ACC112 (cell line): ENCODE results near the gene SUGT1.

Experiments
- H2AFZ ChIP-seq: fragments of 200-600 bp; sonication (generic); one replicate; pipeline ENCODE4 v1.6.0; 2017; ENCODE audit warnings: antibody characterized with exemption, low read length; ENCODE audit not compliant: unreplicated experiment
- H3K27ac ChIP-seq: fragments of 200-600 bp; sonication (generic); 2 replicates; pipeline ENCODE4 v1.5.1; 2014; ENCODE audit warnings: low read depth, mild to moderate bottlenecking, antibody characterized with exemption, low read length, moderate library complexity
- H3K27me3 ChIP-seq: fragments of 200-600 bp; sonication (generic); 2 replicates; pipeline ENCODE4 v1.6.1; 2014; ENCODE audit warnings: mild to moderate bottlenecking, antibody characterized with exemption, low read length, moderate library complexity, mixed read lengths; ENCODE audit not compliant: insufficient read depth
- H3K36me3 ChIP-seq: fragments of 200-600 bp; sonication (generic); 2 replicates; pipeline ENCODE4 v1.6.1; 2016; ENCODE audit warnings: mild to moderate bottlenecking, antibody characterized with exemption, low read length, moderate library complexity, mixed read lengths; ENCODE audit not compliant: insufficient read depth
- H3K4me1 ChIP-seq: fragments of 200-600 bp; sonication (generic); one replicate; pipeline ENCODE4 v1.6.1; 2016; ENCODE audit warnings: low read length, mixed read lengths; ENCODE audit not compliant: insufficient read depth, unreplicated experiment, control insufficient read depth
- H3K4me3 ChIP-seq: fragments of 200-600 bp; sonication (generic); 2 replicates; pipeline ENCODE4 v1.5.1; 2014; ENCODE audit warnings: mild to moderate bottlenecking, low read depth, low read length
- H3K79me2 ChIP-seq: fragments of 200-600 bp; sonication (generic); one replicate; pipeline ENCODE4 v1.6.0; 2016; ENCODE audit warnings: low read length; ENCODE audit not compliant: control insufficient read depth, unreplicated experiment, insufficient read depth

The SUGT1 gene

DNA sequence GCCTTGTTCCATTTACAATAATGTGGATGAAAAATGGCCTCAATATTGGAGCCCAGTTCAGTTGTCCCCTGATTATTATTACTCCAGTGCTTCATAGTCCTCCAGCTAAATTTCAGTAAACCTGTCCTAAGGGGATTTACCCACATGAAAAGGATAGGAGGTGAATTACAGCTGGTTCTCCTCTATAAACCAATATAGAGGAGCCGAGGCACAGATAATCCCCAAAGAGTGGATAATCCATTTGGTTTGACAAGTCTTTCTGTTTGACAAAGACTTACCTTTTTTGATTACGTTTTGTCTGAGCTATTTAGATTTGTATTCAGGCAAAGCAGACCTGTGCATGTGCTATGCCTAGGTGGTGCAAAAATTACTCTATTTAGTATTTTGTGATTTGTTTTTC is 84.3 kb downstream of the SUGT1 start:
- Histone ChIP-seq H3K36me3 (no peaks in the 10 kb centered on the region), H3K4me1 (no peaks in the 10 kb centered on the region), H3K27me3 (peaks cover 83% of the 10 kb centered on the region), H2AFZ (no peak overlapping the region), H3K79me2 (no peaks in the 10 kb centered on the region), H3K4me3 (no peak overlapping the region), H3K27ac (no peak overlapping the region)

DNA sequence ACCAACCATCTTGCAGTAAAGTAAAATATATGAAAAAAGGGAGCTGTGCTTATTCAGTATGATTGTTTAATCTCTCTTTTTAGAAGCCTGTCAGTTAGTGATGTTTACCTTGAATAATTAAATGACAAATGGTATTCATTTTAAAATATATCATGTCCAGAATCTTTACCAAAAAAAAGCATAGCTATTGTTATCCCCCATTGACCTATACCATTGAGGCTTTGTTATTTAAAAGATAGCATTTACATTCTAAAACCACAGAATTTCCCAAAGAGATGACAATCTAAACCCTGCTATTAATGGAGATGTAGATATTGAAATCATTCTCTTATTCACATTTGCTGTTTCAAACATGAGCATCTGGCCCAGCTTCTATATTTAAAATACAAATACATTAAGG is 84.8 kb downstream of the SUGT1 start:
- Histone ChIP-seq H3K4me3 (no peak overlapping the region), H3K4me1 (no peaks in the 10 kb centered on the region), H3K27ac (no peak overlapping the region), H3K36me3 (no peaks in the 10 kb centered on the region), H3K79me2 (no peaks in the 10 kb centered on the region), H2AFZ (no peak overlapping the region), H3K27me3 (peaks cover 83% of the 10 kb centered on the region)

GRCh38 chr13:52737965-52738364 is 85.3 kb downstream of the SUGT1 start:
- H3K27me3 ChIP-seq, result peaks cover 83% of the 10 kb centered on the region
- no peaks in the 10 kb centered on the region for H3K4me1 ChIP-seq
- no peak overlapping the region for H3K27ac ChIP-seq
- no peaks in the 10 kb centered on the region for H3K79me2 ChIP-seq
- no peak overlapping the region for H2AFZ ChIP-seq
- H3K36me3 ChIP-seq, result no peaks in the 10 kb centered on the region
- H3K4me3 ChIP-seq, result no peak overlapping the region

- H3K79me2 ChIP-seq, result no peaks in the 10 kb centered on the region
- H3K27ac ChIP-seq, result no peak overlapping the region
- no peak overlapping the region for H2AFZ ChIP-seq
- peak overlapping the region; percentile 46; the same call in 1 of the 2 replicates for H3K4me3 ChIP-seq
- no peaks in the 10 kb centered on the region for H3K36me3 ChIP-seq
- H3K4me1 ChIP-seq, result no peaks in the 10 kb centered on the region
- H3K27me3 ChIP-seq, result peaks cover 80% of the 10 kb centered on the region
Observed at GRCh38 chr13:52738719-52739467, 86.3 kb downstream of the SUGT1 start.

GRCh38 chr13:52739468-52740071 is 86.9 kb downstream of the SUGT1 start, which contains the start of gene CNMD:
Gene CNMD (minus strand): TSS chr13:52739820. CDS start chr13:52739701, 119 bp downstream.
- Histone ChIP-seq H2AFZ (no peak within 1 kb of the TSS), H3K36me3 (no peaks in the 10 kb centered on the region), H3K27me3 (peaks cover 75% of the 10 kb centered on the region), H3K79me2 (no peaks in the 10 kb centered on the region), H3K27ac (no peak within 1 kb of the TSS), H3K4me3 (peak within 1 kb of the TSS; percentile 46; the same call in 1 of the 2 replicates), H3K4me1 (no peaks in the 10 kb centered on the region)

DNA sequence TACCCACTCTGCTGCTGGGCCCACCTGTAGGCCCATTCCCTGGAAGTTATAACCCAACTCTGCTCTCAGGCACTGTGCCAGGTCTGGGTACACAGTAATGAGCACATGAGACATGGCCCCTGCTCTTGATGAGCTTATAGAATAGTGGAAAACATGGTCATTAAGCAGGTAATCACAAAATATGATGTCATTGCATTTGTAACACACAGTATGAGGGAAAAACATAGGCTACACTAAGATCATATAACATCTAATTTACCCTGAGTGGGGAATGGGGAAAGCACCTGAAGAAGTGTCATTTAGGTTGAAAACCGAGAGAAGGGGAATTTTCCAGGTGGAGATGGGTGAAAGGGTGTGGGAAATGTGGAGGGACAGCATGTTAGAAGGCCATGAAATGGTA is 90.9 kb downstream of the SUGT1 start:
- no peaks in the 10 kb centered on the region for H3K79me2 ChIP-seq
- no peak overlapping the region for H3K27ac ChIP-seq
- peaks cover 75% of the 10 kb centered on the region for H3K27me3 ChIP-seq
- H3K36me3 ChIP-seq, result no peaks in the 10 kb centered on the region
- H3K4me1 ChIP-seq, result no peaks in the 10 kb centered on the region
- no peak overlapping the region for H2AFZ ChIP-seq
- H3K4me3 ChIP-seq, result no peak overlapping the region

DNA sequence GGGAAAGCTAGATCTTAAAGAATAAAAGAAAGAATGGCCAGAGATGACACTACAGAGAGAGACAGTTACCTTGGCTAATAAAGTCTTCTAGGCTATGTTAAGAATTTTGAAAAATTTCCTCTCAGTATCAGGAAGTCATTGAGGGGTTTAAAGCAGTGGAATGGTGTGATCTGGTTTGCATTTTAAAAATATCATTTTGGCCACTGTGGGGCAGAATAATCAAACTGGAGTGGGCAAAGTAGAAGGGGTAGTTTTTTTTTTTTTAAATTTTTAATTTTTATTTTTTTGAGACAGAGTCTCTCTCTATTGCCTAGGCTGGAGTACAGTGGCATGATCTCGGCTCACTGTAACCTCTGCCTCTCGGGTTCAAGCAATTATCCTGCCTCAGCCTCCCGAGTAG is 91.4 kb downstream of the SUGT1 start:
- no peaks in the 10 kb centered on the region for H3K36me3 ChIP-seq
- H2AFZ ChIP-seq, result no peak overlapping the region
- peaks cover 75% of the 10 kb centered on the region for H3K27me3 ChIP-seq
- no peak overlapping the region for H3K27ac ChIP-seq
- H3K4me1 ChIP-seq, result no peaks in the 10 kb centered on the region
- H3K79me2 ChIP-seq, result no peaks in the 10 kb centered on the region
- no peak overlapping the region for H3K4me3 ChIP-seq

- no peaks in the 10 kb centered on the region for H3K79me2 ChIP-seq
- no peaks in the 10 kb centered on the region for H3K36me3 ChIP-seq
- H3K4me3 ChIP-seq, result no peak overlapping the region
- no peak overlapping the region for H3K27ac ChIP-seq
- peaks cover 75% of the 10 kb centered on the region for H3K27me3 ChIP-seq
- H3K4me1 ChIP-seq, result no peaks in the 10 kb centered on the region
- no peak overlapping the region for H2AFZ ChIP-seq
Observed at GRCh38 chr13:52744842-52745375, 92.3 kb downstream of the SUGT1 start.

DNA sequence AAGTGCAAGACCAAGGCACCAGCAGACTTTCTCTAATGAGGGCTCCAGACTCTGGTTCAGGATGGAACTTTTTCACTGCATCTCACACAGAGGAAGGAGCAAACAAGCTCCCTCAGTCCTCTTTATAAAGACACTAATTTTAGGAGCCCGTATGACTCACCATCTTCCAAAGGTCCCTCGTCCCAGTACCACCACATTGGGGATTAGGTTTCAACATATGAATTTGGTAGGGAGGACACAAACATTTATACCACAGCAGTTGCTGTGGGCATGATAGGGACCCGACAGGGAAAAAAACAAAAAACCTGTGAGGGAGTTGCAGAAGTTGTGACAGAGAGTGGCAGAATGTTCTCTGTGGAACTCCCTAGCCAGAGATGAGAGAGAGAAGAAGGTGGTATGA is 93.5 kb downstream of the SUGT1 start:
- Histone ChIP-seq H3K4me1 (no peaks in the 10 kb centered on the region), H2AFZ (no peak overlapping the region), H3K4me3 (no peak overlapping the region), H3K27me3 (peaks cover 73% of the 10 kb centered on the region), H3K79me2 (no peaks in the 10 kb centered on the region), H3K27ac (no peak overlapping the region), H3K36me3 (no peaks in the 10 kb centered on the region)

GRCh38 chr13:52749419-52749818 is 96.8 kb downstream of the SUGT1 start:
- Histone ChIP-seq H3K79me2 (no peaks in the 10 kb centered on the region), H3K27ac (no peak overlapping the region), H2AFZ (no peak overlapping the region), H3K27me3 (peaks cover 52% of the 10 kb centered on the region), H3K36me3 (no peaks in the 10 kb centered on the region), H3K4me1 (no peaks in the 10 kb centered on the region), H3K4me3 (no peak overlapping the region)
